HPDE6-E6E7 (cell line): ENCODE measurements around the gene IL22RA2.

Source experiments
- DNase-seq: peaks from one replicate; pipeline ENCODE4 v3.0.0; 2011; ENCODE audit warnings: missing footprints; ENCODE audit errors: extremely low spot score

IL22RA2 gene

GRCh38 chr6:137197684-137198645, 24.5 kb upstream of the IL22RA2 start:
- no peak for DNase-seq

GRCh38 chr6:137193256-137194070, 20.0 kb upstream of the IL22RA2 start:
- DNase-seq = no peak

- no peak for DNase-seq
Measured at GRCh38 chr6:137192821-137193220, 19.4 kb upstream of the IL22RA2 start.

GRCh38 chr6:137191670-137192069, 18.2 kb upstream of the IL22RA2 start:
- no peak for DNase-seq

GRCh38 chr6:137191236-137191635, 17.8 kb upstream of the IL22RA2 start:
- DNase-seq = no peak

GRCh38 chr6:137190583-137191094, 17.2 kb upstream of the IL22RA2 start:
- no peak for DNase-seq

- DNase-seq = no peak
Measured at GRCh38 chr6:137188855-137189254, 15.4 kb upstream of the IL22RA2 start.

- DNase-seq = no peak
Measured at GRCh38 chr6:137185290-137185689, 11.8 kb upstream of the IL22RA2 start.

- DNase-seq = no peak
Measured at GRCh38 chr6:137182654-137183073, 9.2 kb upstream of the IL22RA2 start.

- DNase-seq = no peak
Measured at GRCh38 chr6:137181891-137182653, 8.6 kb upstream of the IL22RA2 start.

- DNase-seq = no peak
Measured at GRCh38 chr6:137177611-137178010, 4.2 kb upstream of the IL22RA2 start.

- no peak for DNase-seq
Measured at GRCh38 chr6:137176729-137177128, 3.3 kb upstream of the IL22RA2 start.

- DNase-seq = no peak
Measured at GRCh38 chr6:137175868-137176245, 2.4 kb upstream of the IL22RA2 start.

GRCh38 chr6:137175157-137175867, 1.9 kb upstream of the IL22RA2 start:
- DNase-seq = no peak

GRCh38 chr6:137172734-137173431, 561 bp downstream of the IL22RA2 start:
- no peak for DNase-seq

- no peak for DNase-seq
Measured at GRCh38 chr6:137171824-137172733, 1.4 kb downstream of the IL22RA2 start.

- no peak for DNase-seq
Measured at GRCh38 chr6:137171053-137171374, 2.4 kb downstream of the IL22RA2 start.

- DNase-seq = no peak
Measured at GRCh38 chr6:137170266-137171052, 3.0 kb downstream of the IL22RA2 start.
